ENCODE data around the gene LHB.
"Not testable (repeated sequence)": the region's sequence is repeated elsewhere in the genome, so short reads cannot be mapped to it uniquely, and the experiment has no call there.

LHB gene

DNA sequence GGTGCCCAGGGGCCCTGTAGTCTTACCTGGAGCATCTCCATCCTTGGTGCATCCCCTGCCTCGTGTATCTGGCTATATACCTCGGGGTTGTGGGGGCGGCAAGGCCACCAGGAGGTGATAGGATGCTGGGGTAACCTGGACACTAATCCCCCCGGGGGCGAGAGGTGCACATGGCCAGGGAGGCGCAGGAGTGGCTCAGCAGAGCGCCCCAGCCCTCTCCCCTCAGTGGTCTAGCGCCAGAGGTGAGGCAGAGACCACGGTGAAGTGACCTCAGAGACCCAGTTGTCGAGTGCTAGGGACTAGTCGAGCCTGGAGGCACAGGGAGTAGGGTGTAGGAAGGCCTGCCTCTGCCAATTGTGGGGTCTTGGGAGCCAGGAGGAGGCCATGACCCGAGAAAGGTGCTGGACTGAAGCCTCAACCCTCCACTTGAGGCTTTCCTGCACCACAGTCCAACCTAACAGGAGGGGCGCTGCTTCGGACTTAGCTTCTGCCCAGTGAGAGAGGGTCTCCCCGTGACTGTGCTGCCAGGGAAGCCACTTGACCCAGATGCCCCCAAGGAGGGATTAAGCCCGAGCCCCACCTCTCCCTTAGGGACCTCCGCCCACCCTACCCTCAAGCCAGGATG lies at the start of gene LHB:
LHB (minus strand) TSS at position 51 of the 625 bp plus-strand sequence; CDS start at position 41, 10 bp downstream.
- DNase-seq, result no peak

DNA sequence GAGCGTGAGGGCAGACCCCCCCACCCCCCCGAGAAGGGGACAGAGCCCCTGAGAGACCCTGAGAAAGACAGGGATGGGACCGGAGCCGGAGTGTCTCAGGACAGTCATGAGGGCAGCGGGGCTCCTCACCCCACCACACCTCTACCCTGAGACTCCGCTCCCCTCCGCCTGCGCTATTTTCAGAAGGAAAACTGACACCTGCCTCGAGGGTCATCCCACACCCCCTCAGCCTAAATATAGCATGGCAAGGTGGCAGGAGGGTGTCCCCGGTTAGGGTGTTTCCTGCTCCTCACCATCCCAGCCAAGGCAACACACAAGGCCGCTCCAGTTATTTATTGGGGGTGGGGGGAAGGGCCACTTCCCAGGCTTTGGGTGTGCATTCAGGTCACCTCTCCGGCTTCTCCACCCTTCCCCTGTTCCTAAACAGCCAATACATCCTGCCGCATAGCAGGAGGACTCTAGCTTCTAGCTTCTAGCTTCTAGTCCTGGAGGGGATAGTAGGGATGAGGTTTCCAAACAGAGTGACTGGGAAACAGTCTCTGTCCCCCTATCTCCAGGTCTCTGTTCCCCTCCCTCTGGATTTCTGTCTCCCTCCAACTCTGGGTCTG lies 49.1 kb upstream of the LHB start:
- no peak for DNase-seq

DNA sequence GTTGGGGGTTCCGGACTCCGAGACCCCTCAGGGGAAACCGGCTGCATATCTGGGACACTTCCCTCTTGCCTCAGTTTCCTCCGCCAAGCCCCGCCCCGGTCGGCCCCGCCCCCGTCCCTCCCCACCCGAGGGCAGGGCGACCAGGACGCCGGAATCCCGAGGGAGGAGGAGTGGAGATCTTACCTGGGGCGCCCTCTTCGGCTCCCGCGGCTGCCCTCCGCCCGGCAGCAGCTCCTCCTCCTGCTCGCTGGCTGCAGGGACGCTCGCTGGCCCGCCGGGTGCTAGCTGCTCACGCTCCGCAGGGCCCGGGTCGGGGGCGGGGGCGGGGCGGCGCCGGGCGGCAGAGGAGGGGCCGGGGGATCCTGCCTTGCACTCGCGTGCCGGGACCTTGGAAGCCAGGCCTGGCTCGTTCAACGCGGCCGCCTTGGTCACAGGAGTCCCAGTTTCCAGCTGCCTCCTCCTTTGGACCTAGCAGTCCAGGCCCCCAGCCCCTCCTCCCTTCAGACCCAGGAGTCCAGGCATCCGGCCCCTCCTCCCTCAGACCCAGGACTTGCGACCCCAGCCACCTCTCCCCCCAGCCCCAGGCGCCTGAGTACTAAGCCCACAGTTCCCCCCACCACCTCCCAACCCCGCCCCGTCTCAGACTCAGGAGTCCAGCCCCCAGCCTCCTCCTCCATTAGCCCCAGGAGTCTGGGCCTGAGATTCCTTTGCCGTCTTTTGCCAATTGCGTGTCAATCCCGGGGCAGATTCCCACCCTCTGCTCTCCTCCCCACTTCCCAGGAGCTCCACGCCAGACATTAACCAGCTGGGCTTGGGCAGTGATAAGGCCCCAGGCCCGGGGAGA lies 48.1 kb upstream of the LHB start, which contains the start of gene NTF4:
NTF4 (minus strand) TSS at position 51 of the 844 bp plus-strand sequence. CDS start 2,821 bp downstream, outside the sequence.
- DNase-seq, result no peak

DNA sequence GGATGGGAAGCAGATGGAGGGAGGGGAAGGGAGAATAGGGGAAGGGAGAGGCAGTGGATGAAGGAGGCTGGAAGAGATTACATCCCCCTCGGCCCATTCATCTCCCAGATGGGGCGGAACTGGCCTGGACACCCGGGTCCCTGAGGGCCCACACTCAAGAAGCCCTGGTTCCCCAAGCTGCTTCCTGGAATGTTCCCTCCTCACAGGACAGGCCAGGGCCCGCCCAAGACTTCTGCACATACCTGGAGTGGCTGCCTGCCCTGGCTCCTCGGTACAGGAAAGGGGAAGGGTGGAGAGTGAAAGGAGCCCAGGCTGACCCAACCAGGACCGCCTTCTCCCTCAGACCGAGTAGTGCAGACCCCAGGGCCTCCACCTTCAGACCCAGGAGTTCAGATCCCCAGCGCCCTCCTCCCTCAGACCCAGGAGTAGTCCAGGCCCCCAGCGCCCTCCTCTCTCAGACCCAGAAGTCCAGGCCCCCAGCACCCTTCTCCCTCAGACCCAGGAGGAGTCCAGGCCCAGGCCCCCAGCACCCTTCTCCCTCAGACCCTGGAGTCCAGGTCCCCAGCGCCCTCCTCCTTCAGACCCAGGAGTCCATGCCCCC lies 47.2 kb upstream of the LHB start:
- DNase-seq, result no peak

DNA sequence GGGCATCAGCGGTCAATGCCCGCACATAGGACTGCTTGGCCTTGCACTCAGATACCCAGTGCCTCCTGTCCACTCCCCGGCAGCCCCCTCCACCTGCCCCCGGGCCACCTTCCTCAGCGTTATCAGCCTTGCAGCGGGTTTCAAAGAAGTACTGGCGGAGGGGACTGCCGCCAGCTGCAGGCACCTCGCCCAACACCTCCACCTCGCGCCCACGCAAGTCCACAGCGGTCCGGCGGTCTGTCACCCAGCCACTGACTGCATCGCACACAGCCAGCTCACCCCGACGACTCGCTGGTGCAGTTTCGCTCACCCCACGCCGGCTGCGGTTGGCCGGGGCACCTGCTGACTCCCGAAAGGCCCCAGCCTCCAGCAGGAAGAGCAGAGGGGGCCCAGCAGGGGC lies 44.6 kb upstream of the LHB start:
- no peak for DNase-seq

DNA sequence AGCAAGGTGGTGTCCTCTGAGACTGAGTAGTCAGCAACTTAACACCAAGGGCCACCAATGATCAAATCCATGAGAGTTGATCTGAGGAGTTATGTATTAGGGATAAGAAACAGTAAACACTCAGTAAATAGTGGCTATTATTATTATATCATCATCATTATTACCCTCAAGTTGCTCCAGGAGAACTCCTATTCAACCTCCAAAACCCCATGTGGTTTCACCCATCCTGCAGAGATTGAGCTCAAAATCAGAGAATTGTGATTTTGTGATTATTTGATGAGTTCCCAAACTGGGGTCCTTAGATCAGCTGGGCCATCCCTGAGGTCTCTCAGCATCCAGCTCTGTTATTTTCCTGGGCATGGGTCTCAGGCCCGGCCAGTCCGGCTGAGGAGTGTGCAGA lies 44.1 kb upstream of the LHB start:
- no peak for DNase-seq

DNA sequence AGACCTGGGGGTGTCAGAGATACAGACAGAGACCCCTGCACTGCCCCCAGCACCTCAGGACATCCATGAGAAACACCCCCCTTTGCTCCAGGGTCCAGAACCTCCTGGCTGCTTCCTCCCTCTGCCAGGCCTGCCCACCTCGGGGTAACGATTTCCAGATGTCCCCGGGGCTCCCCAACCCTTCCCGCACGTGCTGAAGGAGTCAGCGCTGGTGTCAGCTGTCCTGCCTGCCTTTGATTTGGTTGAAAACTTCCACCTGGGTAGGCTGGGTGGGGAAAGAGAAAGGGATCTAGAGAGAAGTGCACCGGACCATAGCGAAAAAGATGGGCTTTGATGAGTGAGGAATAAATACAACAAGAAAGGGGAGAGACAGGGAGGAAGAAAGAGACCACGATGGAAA lies 42.2 kb upstream of the LHB start:
- DNase-seq, result no peak

DNA sequence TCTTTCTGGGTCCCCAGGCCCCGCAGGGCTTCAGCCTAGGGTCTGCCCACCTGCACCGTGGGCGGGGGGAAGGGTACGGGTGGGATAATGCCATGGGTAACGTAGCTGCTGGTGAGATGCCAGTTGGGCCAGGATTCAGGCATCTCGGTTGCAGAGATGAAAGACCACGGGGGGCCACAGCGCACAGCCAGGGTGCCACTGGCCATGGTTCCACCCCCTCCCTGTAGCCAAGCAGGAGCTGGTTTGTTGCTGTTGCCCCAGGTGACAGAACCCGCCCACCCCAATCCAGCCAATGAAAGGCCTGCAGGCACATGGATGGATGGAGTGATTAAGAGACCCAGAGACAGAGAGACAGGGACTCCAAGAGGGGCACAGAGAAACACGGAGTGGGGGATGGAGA lies 41.7 kb upstream of the LHB start:
- no peak for DNase-seq

DNA sequence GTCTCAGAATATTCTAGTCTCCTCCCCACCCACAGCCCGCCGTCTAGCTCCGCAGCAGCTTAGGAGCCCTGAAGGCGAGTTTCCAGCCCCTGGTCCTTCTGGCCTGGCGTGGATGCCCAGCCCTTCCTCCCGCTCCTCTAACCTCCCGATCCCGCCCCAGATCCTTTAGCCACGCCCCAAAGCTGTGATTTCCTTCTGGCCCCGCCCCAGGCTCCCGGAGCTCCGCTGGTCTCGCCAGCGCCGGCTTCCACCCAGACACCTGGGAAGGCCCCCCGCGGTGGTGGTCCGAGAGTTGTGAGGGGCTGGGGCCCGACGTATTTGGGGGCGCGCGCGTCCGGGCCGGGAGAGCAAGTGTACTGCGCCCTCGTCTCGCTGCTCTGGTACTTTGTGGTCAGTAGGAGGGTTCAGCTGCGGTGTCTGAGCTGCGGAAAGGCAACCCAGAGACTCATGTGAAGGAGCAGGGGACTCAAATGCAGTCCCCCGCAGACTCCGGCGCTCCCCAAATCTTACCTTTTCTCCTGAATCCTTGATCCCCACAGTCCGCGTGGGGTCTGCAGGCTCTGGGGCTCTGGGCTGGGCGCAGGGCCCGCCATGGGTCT lies 40.8 kb upstream of the LHB start, which contains the start of gene CGB7:
CGB7 (minus strand) TSS at position 114 of the 599 bp plus-strand sequence. CDS start 2,374 bp downstream, outside the sequence.
- DNase-seq, result peak; percentile 39

DNA sequence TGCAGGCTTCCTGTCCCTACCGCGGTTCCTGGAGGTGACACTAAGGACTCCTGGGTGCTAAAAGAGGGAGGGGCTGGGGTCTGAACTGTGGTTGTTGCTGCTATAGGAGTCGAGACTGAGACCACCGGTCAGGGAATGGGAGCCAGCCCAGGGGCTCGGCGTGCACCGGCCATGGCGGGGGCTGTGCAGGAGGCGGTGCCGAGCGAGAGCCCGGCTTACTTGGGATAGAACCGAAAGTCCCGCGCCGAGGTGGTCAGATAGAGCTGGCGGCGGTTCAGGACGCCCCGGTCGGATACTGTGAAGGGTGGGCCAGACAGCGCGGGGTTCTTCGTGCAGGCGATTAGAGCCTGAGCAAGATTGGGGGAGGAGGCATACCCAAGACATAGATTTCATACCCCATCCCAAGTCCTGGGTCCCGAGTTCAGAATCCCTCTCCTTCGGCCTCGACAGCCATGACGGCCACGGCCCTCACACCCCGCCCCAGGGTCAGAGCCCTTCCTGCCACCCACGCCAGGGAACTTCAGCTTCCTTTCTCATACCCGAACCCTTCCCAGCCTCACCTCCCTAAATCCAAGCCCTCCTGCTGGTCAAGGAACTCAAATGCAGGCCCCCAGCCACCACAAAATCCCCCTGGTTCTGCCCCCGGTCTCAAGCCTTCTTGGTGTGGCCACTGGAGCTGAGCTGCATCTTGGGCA lies 40.2 kb upstream of the LHB start:
- not testable (repeated sequence) for DNase-seq

DNA sequence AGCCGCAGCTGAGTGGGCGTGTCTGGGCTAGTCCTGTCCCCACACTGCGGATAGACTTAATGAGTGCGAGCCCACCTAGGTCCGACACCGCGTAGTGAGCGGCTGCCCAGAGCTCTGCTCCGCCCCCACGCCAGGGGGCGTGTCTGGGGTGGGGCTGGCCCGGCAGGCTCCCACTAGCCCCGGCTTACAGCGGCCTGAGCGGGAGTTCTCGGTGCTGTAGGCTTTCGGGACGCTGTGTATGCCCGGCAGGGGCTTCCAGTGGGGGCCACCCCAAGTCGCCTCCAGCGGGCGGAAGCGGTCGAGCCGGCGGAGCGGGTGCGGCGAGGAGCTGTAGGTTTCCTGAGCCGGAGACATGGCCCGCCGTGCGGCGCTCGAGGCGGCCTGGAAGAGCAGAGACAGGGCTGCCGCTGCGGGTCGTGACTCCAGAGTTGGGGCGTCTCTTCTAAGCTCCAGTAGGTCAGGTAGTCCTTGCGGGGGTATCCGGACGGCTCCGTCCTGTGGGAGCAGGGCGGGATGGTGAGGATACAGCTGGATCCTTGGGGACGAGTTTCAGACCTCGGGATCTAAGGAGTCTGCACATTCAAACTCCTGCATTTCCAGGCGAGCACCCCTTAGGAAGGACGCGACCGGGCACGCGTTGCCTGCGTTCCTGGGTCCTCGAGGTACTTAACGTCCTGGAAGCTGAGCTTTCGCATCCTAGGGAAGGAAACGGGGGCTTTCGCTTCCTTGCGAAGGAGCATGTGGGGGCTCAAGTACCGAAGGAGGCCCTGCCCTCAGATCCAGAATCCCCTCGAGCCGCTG lies 39.4 kb upstream of the LHB start:
- peak; percentile 54 for DNase-seq

DNA sequence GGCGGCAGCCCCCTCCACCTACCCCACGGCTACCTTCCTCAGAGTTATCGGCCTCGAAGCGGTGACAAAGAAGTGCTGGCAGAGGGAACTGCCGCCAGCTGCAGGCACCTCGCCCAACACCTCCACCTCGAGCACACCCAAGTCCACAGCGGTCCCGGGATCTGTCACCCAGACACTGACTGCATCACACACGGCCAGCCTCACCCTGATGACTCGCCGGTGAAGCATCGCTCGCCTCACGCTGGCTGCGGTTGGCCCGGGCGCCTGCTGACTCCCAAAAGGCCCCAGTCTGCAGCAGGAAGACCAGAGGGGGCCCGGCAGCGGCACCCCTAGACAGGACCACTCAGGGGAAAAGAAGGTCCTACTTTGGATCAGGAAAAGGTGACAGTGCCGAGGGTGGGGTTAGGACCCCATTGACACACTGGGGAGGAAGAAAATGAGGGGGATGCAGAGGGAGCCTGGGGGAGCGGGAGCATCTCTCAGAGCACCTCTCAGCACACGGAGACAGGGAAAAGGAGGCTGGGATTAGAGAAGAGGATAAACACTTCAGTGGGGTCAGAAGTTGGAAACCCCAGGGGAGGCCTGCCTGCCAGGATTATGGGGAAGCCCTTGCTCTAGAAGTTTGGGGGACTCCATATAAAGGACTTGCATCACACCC lies 33.6 kb upstream of the LHB start:
- not testable (repeated sequence) for DNase-seq

DNA sequence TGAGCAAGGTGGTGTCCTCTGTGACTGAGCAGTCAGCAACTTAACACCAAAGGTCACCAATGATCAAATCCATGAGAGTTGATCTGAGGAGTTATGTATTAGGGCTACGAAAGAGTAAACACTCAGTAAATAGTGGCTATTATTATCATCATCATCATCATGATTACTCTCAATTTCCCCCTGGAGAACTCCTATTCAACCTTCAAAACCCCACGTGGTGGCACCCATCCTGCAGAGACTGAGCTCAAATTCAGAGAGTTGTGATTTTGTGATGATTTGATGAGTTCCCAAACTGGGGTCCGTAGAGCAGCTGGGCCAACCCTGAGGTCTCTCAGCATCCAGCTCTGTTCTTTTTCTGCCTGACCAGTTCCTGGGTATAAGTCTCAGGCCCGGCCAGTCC lies 32.9 kb upstream of the LHB start:
- not testable (repeated sequence) for DNase-seq

DNA sequence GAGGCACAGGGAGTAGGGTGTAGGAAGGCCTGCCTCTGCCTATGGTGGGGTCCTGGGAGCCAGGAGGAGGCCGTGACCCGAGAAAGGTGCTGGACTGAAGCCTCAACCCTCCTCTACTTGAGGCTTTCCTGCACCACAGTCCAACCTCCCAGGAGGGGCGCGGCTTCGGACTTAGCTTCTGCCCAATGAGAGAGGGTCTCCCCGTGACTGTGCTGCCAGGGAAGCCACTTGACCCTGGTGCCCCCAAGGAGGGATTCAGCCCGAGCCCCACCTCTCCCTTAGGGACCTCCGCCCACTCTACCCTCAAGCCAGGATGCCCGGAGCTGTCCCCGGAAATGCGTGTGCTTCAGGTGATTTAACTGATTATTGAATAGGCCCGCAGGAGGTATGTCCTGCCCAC lies 32.1 kb upstream of the LHB start, which contains the start of gene CGB8:
CGB8 (minus strand) TSS at position 101 of the 400 bp plus-strand sequence. CDS start 372 bp downstream, outside the sequence.
- not testable (repeated sequence) for DNase-seq

DNA sequence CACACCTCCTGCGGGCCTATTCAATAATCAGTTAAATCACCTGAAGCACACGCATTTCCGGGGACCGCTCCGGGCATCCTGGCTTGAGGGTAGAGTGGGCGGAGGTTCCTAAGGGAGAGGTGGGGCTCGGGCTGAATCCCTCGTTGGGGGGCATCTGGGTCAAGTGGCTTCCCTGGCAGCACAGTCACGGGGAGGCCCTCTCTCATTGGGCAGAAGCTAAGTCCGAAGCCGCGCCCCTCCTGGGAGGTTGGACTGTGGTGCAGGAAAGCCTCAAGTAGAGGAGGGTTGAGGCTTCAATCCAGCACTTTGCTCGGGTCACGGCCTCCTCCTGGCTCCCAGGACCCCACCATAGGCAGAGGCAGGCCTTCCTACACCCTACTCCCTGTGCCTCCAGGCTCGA lies 26.7 kb upstream of the LHB start, which contains the start of gene CGB5:
CGB5 (plus strand) TSS at position 301 of the 400 bp plus-strand sequence. CDS start 362 bp downstream, outside the sequence.
- not testable (repeated sequence) for DNase-seq

DNA sequence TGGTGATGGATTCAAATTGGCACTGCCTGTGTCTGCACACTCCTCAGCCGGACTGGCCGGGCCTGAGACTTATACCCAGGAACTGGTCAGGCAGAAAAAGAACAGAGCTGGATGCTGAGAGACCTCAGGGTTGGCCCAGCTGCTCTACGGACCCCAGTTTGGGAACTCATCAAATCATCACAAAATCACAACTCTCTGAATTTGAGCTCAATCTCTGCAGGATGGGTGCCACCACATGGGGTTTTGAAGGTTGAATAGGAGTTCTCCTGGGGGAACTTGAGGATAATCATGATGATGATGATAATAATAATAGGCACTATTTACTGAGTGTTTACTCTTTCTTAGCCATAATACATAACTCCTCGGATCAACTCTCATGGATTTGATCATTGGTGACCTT lies 25.8 kb upstream of the LHB start:
- DNase-seq, result not testable (repeated sequence)

DNA sequence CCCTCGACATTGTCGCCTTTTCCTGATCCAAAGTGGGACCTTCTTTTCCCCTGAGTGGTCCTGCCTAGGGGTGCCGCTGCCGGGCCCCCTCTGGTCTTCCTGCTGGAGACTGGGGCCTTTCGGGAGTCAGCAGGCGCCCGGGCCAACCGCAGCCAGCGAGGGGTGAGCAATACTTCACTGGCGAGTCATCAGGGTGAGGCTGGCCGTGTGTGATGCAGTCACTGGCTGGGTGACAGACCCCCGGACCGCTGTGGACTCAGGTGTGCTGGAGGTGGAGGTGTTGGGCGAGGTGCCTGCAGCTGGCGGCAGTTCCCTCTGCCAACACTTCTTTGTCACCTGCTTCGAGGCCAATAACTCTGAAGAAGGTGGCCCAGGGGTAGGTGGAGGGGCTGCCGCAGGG lies 25.3 kb upstream of the LHB start:
- no peak for DNase-seq

DNA sequence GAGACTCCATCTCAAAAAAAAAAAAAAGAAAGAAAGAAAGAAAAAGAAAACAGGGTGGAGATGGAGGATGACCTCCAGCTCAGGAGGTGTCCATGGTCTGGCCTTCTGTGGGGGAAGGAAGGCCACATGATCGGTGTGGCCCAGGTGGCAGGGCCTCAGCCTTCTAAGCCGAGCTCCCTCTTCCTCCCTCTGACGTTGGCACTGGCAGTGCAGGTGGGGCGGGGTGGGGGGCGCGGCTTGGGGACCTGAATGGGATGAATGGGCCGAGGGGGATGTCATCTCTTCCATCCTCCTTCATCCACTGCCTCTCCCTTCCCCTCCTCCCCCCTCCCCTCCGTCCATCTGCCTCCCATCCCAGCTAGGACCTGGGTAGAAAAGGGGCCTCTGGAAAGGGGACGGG lies 22.8 kb upstream of the LHB start:
- DNase-seq, result not testable (repeated sequence)

DNA sequence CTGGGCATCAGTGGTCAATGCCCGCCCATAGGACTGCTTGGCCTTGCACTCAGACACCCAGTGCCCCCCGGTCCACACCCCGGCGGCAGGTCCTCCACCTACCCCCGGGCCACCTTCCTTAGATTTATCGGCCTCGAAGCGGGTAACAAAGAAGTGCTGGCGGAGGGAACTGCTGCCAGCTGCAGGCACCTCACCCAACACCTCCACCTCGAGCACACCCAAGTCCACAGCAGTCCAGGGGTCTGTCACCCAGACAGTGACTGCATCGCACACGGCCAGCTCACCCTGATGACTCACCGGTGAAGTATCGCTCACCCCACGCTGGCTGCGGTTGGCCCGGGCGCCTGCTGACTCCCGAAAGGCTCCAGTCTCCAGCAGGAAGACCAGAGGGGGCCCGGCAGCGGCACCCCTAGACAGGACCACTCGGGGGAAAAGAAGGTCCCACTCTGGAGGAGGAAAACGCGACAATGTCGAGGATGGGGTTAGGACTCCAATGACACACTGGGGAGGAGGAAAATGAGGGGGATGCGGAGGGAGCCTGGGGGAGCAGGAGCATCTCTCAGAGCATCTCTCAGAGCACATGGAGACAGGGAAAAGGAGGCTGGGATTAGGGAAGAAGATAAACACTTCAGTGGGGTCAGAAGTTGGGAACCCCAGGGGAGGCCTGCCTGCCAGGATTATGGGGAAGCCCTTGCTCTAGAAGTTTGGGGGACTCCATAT lies 21.8 kb upstream of the LHB start:
- DNase-seq, result not testable (repeated sequence)

DNA sequence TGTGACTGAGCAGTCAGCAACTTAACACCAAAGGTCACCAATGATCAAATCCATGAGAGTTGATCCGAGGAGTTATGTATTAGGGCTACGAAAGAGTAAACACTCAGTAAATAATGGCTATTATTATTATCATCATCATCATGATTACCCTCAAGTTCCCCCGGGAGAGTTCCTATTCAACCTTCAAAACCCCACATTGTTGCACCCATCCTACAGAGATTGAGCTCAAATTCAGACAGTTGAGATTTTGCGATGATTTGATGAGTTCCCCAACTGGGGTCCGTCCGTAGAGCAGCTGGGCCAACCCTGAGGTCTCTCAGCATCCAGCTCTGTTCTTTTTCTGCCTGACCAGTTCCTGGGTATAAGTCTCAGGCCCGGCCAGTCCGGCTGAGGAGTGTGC lies 21.2 kb upstream of the LHB start:
- DNase-seq, result not testable (repeated sequence)
